ENCODE measurements around the gene NRG2.

NRG2 gene

GRCh38 chr5:140020601-140021177 lies 22.4 kb downstream of the NRG2 start:
- no peak overlapping the region for H3K27ac ChIP-seq
- TF ChIP-seq CTCF (IDR thresholded peaks at IDR 0.05) = no peak
- peaks cover 35% of the 10 kb centered on the region for H3K79me2 ChIP-seq
- no peak overlapping the region for H2AFZ ChIP-seq
- peaks cover 9% of the 10 kb centered on the region for H3K4me1 ChIP-seq
- H3K27me3 ChIP-seq (ENCODE audit: control insufficient read depth, insufficient read depth, low read length) = no peaks in the 10 kb centered on the region
- no peak overlapping the region for H3K9ac ChIP-seq
- H3K9me3 ChIP-seq (ENCODE audit: control insufficient read depth, low read length) = no peaks in the 10 kb centered on the region
- H3K4me2 ChIP-seq (ENCODE audit: low read length) = no peak overlapping the region
- H3K36me3 ChIP-seq (ENCODE audit: control insufficient read depth, insufficient read depth, low read length) = no peaks in the 10 kb centered on the region
- no peak overlapping the region for H3K4me3 ChIP-seq (ENCODE audit: low read depth, low read length)

- Histone ChIP-seq H2AFZ (no peak overlapping the region), H3K4me2 (ENCODE audit: low read length) (no peak overlapping the region), H3K9me3 (ENCODE audit: control insufficient read depth, low read length) (no peaks in the 10 kb centered on the region), H3K27ac (no peak overlapping the region), H3K4me3 (ENCODE audit: low read depth, low read length) (no peak overlapping the region), H3K36me3 (ENCODE audit: control insufficient read depth, insufficient read depth, low read length) (no peaks in the 10 kb centered on the region), H3K9ac (no peak overlapping the region), H3K4me1 (peaks cover 9% of the 10 kb centered on the region), H3K79me2 (peaks cover 26% of the 10 kb centered on the region), H3K27me3 (ENCODE audit: control insufficient read depth, insufficient read depth, low read length) (no peaks in the 10 kb centered on the region)
- TF ChIP-seq CTCF (IDR thresholded peaks at IDR 0.05) = no peak
These were observed 24.0 kb downstream of the NRG2 start for GRCh38 chr5:140018920-140019644.

- no peak overlapping the region for H3K27ac ChIP-seq
These were observed 24.6 kb downstream of the NRG2 start for GRCh38 chr5:140018517-140018916.

GRCh38 chr5:140018096-140018481 lies 25.0 kb downstream of the NRG2 start:
- H3K9me3 ChIP-seq (ENCODE audit: control insufficient read depth, low read length) = no peaks in the 10 kb centered on the region
- TF ChIP-seq CTCF (IDR thresholded peaks at IDR 0.05) = no peak
- H3K79me2 ChIP-seq = peaks cover 20% of the 10 kb centered on the region
- peaks cover 9% of the 10 kb centered on the region for H3K4me1 ChIP-seq
- H3K9ac ChIP-seq = no peak overlapping the region
- peak overlapping the region; percentile 19 for H2AFZ ChIP-seq
- no peaks in the 10 kb centered on the region for H3K36me3 ChIP-seq (ENCODE audit: control insufficient read depth, insufficient read depth, low read length)
- no peak overlapping the region for H3K4me2 ChIP-seq (ENCODE audit: low read length)
- H3K27me3 ChIP-seq (ENCODE audit: control insufficient read depth, insufficient read depth, low read length) = no peaks in the 10 kb centered on the region
- no peak overlapping the region for H3K27ac ChIP-seq
- H3K4me3 ChIP-seq (ENCODE audit: low read depth, low read length) = no peak overlapping the region

More at GRCh38 chr5:140018517-140018916, 24.6 kb downstream of the NRG2 start:
- no peak overlapping the region for H3K9ac ChIP-seq
- no peak overlapping the region for H3K4me3 ChIP-seq (ENCODE audit: low read depth, low read length)
- peaks cover 9% of the 10 kb centered on the region for H3K4me1 ChIP-seq
- H3K79me2 ChIP-seq = peaks cover 23% of the 10 kb centered on the region
- TF ChIP-seq CTCF (IDR thresholded peaks at IDR 0.05) = no peak
- H3K4me2 ChIP-seq (ENCODE audit: low read length) = no peak overlapping the region
- H3K27me3 ChIP-seq (ENCODE audit: control insufficient read depth, insufficient read depth, low read length) = no peaks in the 10 kb centered on the region
- no peak overlapping the region for H2AFZ ChIP-seq
- no peaks in the 10 kb centered on the region for H3K9me3 ChIP-seq (ENCODE audit: control insufficient read depth, low read length)
- H3K36me3 ChIP-seq (ENCODE audit: control insufficient read depth, insufficient read depth, low read length) = no peaks in the 10 kb centered on the region

Measured in parathyroid adenoma (tissue), 2 donors.